HCT116 (cell line): ENCODE data around the gene SENP8.

ENCODE experiments used
- RAD21 ChIP-seq: IDR thresholded peaks from 2 replicates; pipeline ENCODE4 v1.6.1; 2012; ENCODE audit warnings: low read depth, mild to moderate bottlenecking
- ZFX ChIP-seq: fragments of 450-650 bp; IDR thresholded peaks from 2 replicates; pipeline ENCODE4 v1.6.1; 2017
- TF ChIP-seq, protein P1 (sequence below), 3 experiments: fragments of 200-600 bp in 1 of 3; sonication (generic) in 1 of 3; IDR thresholded peaks in 2 of 3; conservative IDR thresholded peaks in 1 of 3; 2 replicates each; pipeline ENCODE4 v1.5.1; 2012 to 2017; ENCODE audit warnings: low read depth in 2 of 3, low read length in 2 of 3, antibody characterized with exemption in 1 of 3, borderline replicate concordance in 1 of 3, control low read depth in 1 of 3, mild to moderate bottlenecking in 1 of 3, mixed read lengths in 1 of 3, mixed run types in 1 of 3, moderate library complexity in 1 of 3; ENCODE audit not compliant: insufficient read depth in 1 of 3
- TF ChIP-seq, protein P2 (sequence below): IDR thresholded peaks from 2 replicates; pipeline ENCODE4 v1.6.1; 2012

DNA sequence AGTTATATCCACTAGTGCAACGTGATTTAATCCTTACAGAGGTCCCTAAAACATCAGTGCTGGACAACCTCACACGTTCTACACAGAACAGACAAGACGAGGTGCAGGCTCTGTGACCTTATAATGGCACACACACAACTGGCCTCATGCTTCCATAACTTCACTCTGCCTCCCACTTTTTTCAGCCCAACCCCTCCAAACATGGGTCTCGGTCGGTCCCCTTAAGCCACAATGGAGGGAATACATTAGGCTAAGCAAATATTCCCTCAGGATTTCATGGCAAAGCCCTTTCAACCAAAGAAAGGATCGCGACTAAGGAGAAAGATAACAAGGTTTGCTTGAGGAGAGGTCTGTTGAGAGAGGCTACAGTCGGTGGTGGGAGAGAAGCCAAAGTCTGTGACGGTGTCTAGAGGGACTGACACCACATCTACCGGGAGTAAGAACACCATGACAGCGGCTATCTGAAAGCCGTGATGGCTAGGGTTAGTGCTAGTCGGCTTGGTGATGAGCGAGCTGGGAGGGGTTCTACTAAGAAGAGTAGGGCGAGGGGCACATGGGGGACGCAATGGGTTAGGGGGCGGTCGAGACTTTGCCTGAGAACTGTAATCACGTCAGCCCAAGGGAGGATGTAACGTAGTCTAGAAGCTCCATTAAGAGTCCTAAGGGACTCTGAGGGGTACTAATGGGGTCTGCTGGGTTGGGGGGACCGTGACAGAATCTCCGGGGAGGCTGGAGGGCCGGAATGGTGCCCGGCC, 1.3 kb upstream of the SENP8 start:
- no peak for TF ChIP-seq ZFX
- TF ChIP-seq, protein P1, sequence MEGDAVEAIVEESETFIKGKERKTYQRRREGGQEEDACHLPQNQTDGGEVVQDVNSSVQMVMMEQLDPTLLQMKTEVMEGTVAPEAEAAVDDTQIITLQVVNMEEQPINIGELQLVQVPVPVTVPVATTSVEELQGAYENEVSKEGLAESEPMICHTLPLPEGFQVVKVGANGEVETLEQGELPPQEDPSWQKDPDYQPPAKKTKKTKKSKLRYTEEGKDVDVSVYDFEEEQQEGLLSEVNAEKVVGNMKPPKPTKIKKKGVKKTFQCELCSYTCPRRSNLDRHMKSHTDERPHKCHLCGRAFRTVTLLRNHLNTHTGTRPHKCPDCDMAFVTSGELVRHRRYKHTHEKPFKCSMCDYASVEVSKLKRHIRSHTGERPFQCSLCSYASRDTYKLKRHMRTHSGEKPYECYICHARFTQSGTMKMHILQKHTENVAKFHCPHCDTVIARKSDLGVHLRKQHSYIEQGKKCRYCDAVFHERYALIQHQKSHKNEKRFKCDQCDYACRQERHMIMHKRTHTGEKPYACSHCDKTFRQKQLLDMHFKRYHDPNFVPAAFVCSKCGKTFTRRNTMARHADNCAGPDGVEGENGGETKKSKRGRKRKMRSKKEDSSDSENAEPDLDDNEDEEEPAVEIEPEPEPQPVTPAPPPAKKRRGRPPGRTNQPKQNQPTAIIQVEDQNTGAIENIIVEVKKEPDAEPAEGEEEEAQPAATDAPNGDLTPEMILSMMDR (IDR thresholded peaks at IDR 0.05 in 2 of 3, conservative IDR thresholded peaks at IDR 0.05 in 1 of 3; ENCODE audit: borderline replicate concordance in 1 of 3, insufficient read depth in 1 of 3, low read depth in 2 of 3, low read length in 2 of 3), result no peak
- TF ChIP-seq, protein P2, sequence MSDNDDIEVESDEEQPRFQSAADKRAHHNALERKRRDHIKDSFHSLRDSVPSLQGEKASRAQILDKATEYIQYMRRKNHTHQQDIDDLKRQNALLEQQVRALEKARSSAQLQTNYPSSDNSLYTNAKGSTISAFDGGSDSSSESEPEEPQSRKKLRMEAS, result no peak
- TF ChIP-seq RAD21, result no peak
